ENCODE results near the gene MRTFA. TPM values are rescaled to one million over a fixed set of nuclear protein-coding genes. Genes with fewer than 3 reads are reported as not detected.

The MRTFA gene
- total RNA-seq, 1 experiment from 2014 or later = 44.7 TPM

GRCh38 chr22:40407831-40408717, 228.4 kb downstream of the MRTFA start:
- H3K36me3 ChIP-seq (ENCODE audit: low read depth) = peaks cover 26% of the 10 kb centered on the region; the same call in 1 of the 2 replicates
- intact Hi-C loops (cut with micrococcal nuclease; ENCODE audit: unreplicated experiment) = no loop called here
- no peak for DNase-seq
- no peaks in the 10 kb centered on the region for H3K9me2 ChIP-seq (ENCODE audit: insufficient read depth)
- ChIA-PET CTCF (no interaction called here), POLR2A (ENCODE audit: unreplicated experiment) (interaction anchor here (0.5 kb wide), 1 partner anchor 431 kb away, joined by 11 read pairs; no protein-coding TSS in a partner anchor)
- no peak overlapping the region for H3K4me2 ChIP-seq
- TF ChIP-seq, protein P1, sequence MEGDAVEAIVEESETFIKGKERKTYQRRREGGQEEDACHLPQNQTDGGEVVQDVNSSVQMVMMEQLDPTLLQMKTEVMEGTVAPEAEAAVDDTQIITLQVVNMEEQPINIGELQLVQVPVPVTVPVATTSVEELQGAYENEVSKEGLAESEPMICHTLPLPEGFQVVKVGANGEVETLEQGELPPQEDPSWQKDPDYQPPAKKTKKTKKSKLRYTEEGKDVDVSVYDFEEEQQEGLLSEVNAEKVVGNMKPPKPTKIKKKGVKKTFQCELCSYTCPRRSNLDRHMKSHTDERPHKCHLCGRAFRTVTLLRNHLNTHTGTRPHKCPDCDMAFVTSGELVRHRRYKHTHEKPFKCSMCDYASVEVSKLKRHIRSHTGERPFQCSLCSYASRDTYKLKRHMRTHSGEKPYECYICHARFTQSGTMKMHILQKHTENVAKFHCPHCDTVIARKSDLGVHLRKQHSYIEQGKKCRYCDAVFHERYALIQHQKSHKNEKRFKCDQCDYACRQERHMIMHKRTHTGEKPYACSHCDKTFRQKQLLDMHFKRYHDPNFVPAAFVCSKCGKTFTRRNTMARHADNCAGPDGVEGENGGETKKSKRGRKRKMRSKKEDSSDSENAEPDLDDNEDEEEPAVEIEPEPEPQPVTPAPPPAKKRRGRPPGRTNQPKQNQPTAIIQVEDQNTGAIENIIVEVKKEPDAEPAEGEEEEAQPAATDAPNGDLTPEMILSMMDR (conservative IDR thresholded peaks at IDR 0.05) = no peak
- H2AFZ ChIP-seq = no peak overlapping the region
- no peak overlapping the region for H3K4me3 ChIP-seq
- peaks cover 26% of the 10 kb centered on the region; the same call in 1 of the 2 replicates for H3F3A ChIP-seq (ENCODE audit: insufficient read depth, low read depth)
- no peaks in the 10 kb centered on the region for H3K27me3 ChIP-seq (ENCODE audit: insufficient read depth, low read depth)
- no TSS peak for BruUV-seq (replicated peaks)
- peaks cover 13% of the 10 kb centered on the region for H3K4me1 ChIP-seq (replicated peaks; ENCODE audit: insufficient read depth)
- H4K20me1 ChIP-seq (ENCODE audit: insufficient read depth) = peaks cover 6% of the 10 kb centered on the region; the same call in 1 of the 2 replicates
- no peaks in the 10 kb centered on the region for H3K9me3 ChIP-seq (ENCODE audit: insufficient read depth, low read depth)
- H3K79me2 ChIP-seq (ENCODE audit: low read depth) = no peaks in the 10 kb centered on the region
- no peak overlapping the region for H3K27ac ChIP-seq

GRCh38 chr22:40407021-40407761, 229.3 kb downstream of the MRTFA start:
- DNase-seq = no peak
- Histone ChIP-seq H3K4me1 (replicated peaks; ENCODE audit: insufficient read depth) (peaks cover 13% of the 10 kb centered on the region), H4K20me1 (ENCODE audit: insufficient read depth) (peaks cover 6% of the 10 kb centered on the region; the same call in 1 of the 2 replicates), H2AFZ (no peak overlapping the region), H3K4me3 (no peak overlapping the region), H3F3A (ENCODE audit: insufficient read depth, low read depth) (peaks cover 24% of the 10 kb centered on the region; the same call in 1 of the 2 replicates), H3K4me2 (no peak overlapping the region), H3K27me3 (ENCODE audit: insufficient read depth, low read depth) (no peaks in the 10 kb centered on the region), H3K79me2 (ENCODE audit: low read depth) (no peaks in the 10 kb centered on the region), H3K9me3 (ENCODE audit: insufficient read depth, low read depth) (no peaks in the 10 kb centered on the region), H3K27ac (no peak overlapping the region), H3K36me3 (ENCODE audit: low read depth) (peaks cover 30% of the 10 kb centered on the region), H3K9me2 (ENCODE audit: insufficient read depth) (no peaks in the 10 kb centered on the region)
- TF ChIP-seq, protein P1 (conservative IDR thresholded peaks at IDR 0.05) = no peak
- TF ChIP-seq EZH2 (IDR thresholded peaks at IDR 0.05; ENCODE audit: low read depth) = no peak
- CTCF ChIA-PET = no interaction called here
- intact Hi-C loops (cut with micrococcal nuclease; ENCODE audit: unreplicated experiment) = no loop called here
- BruUV-seq (replicated peaks) = no TSS peak
- POLR2A ChIA-PET (ENCODE audit: unreplicated experiment) = interaction anchor here (0.5 kb wide), 1 partner anchor 432 kb away, joined by 11 read pairs; no protein-coding TSS in a partner anchor

GRCh38 chr22:40406063-40406890, 230.2 kb downstream of the MRTFA start:
- no peak for DNase-seq
- intact Hi-C loops (cut with micrococcal nuclease; ENCODE audit: unreplicated experiment) = no loop called here
- no peak overlapping the region for H3K27ac ChIP-seq
- no peaks in the 10 kb centered on the region for H3K9me2 ChIP-seq (ENCODE audit: insufficient read depth)
- peaks cover 6% of the 10 kb centered on the region; the same call in 1 of the 2 replicates for H4K20me1 ChIP-seq (ENCODE audit: insufficient read depth)
- POLR2A ChIA-PET (ENCODE audit: unreplicated experiment) = no interaction called here
- H3K4me2 ChIP-seq = no peak overlapping the region
- H3K27me3 ChIP-seq (ENCODE audit: insufficient read depth, low read depth) = no peaks in the 10 kb centered on the region
- H3K9me3 ChIP-seq (ENCODE audit: insufficient read depth, low read depth) = no peaks in the 10 kb centered on the region
- no peak for TF ChIP-seq EZH2 (IDR thresholded peaks at IDR 0.05; ENCODE audit: low read depth)
- TF ChIP-seq, protein P1 (conservative IDR thresholded peaks at IDR 0.05) = no peak
- H3K36me3 ChIP-seq (ENCODE audit: low read depth) = peaks cover 29% of the 10 kb centered on the region
- H3F3A ChIP-seq (ENCODE audit: insufficient read depth, low read depth) = peaks cover 15% of the 10 kb centered on the region; the same call in 1 of the 2 replicates
- H3K79me2 ChIP-seq (ENCODE audit: low read depth) = no peaks in the 10 kb centered on the region
- no peak overlapping the region for H3K4me3 ChIP-seq
- peaks cover 13% of the 10 kb centered on the region for H3K4me1 ChIP-seq (replicated peaks; ENCODE audit: insufficient read depth)
- no TSS peak for BruUV-seq (replicated peaks)
- H2AFZ ChIP-seq = no peak overlapping the region
- CTCF ChIA-PET = no interaction called here

Measured in PC-9 (cell line).